ENCODE results near the gene ZFX. TPM values are rescaled to one million over a fixed set of nuclear protein-coding genes. Genes with fewer than 3 reads are reported as not detected.
"Not testable (repeated sequence)": the region's sequence is repeated elsewhere in the genome, so short reads cannot be mapped to it uniquely, and the experiment has no call there.

Gene ZFX
- total RNA-seq, 4 donors from 2014 or later = 42.9 to 63.3 (median 57.3) TPM

DNA sequence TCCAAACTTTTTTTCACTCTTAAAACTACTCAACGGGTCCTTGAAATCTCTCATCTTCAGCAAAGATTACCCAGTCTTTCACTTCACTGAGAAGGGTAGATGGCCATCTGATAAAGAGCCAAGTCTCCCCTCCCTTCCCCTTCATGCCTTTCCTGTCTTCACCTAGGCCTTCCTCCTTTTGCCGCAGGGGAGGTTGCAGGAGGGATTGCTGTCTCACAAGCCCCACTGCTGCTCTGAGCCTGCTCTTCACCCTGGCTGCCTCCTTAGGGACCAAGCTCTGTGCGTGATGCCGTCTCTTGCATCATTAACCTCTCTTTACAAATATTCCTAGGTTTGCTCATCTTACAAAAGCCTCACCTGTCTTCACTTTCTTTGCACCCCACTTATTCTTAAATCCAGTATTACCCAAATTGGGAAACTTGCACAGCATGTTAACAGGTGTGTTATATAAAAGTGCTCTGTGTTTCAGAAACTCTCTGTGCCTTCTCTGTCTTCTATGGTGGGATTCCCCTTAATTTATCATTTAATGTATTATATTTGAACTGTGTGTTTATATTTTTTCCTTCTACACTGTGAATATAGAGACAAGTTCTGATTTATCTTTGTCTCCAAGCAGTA, 3.8 kb downstream of the ZFX start:
- Histone ChIP-seq H3K27ac (peak overlapping the region; percentile 50 to 99 (median 95)), H3K9me3 (no peaks in the 10 kb centered on the region), H3K27me3 (no peaks in the 10 kb centered on the region), H3K4me3 (no peak overlapping the region), H3K36me3 (no peaks in the 10 kb centered on the region), H3K4me1 (peaks cover 44 to 70% of the 10 kb centered on the region in 2 donors)
- intact Hi-C loops (cut with DNase I; ENCODE audit: low total_unique reads) = loop anchor here (5.0 kb wide), 1 partner anchor 246 kb away; the partner anchor contains the start of genes APOO and CXorf58
- no peak for TF ChIP-seq POLR2A (IDR thresholded peaks at IDR 0.05)
- TF ChIP-seq, protein P1, sequence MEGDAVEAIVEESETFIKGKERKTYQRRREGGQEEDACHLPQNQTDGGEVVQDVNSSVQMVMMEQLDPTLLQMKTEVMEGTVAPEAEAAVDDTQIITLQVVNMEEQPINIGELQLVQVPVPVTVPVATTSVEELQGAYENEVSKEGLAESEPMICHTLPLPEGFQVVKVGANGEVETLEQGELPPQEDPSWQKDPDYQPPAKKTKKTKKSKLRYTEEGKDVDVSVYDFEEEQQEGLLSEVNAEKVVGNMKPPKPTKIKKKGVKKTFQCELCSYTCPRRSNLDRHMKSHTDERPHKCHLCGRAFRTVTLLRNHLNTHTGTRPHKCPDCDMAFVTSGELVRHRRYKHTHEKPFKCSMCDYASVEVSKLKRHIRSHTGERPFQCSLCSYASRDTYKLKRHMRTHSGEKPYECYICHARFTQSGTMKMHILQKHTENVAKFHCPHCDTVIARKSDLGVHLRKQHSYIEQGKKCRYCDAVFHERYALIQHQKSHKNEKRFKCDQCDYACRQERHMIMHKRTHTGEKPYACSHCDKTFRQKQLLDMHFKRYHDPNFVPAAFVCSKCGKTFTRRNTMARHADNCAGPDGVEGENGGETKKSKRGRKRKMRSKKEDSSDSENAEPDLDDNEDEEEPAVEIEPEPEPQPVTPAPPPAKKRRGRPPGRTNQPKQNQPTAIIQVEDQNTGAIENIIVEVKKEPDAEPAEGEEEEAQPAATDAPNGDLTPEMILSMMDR (IDR thresholded peaks at IDR 0.05 in 4 of 5, conservative IDR thresholded peaks at IDR 0.05 in 1 of 5) = no peak
- in situ Hi-C loops (cut with MboI; ENCODE audit: low sequenced_read_pairs in 4 of 4) = loop anchor here in 2 of 4 donors (10.0 kb wide), 1 partner anchor 98 kb away; the partner anchor contains the start of gene EIF2S3 (in 2 of the 2)
- ATAC-seq (no peak), DNase-seq (no peak)

DNA sequence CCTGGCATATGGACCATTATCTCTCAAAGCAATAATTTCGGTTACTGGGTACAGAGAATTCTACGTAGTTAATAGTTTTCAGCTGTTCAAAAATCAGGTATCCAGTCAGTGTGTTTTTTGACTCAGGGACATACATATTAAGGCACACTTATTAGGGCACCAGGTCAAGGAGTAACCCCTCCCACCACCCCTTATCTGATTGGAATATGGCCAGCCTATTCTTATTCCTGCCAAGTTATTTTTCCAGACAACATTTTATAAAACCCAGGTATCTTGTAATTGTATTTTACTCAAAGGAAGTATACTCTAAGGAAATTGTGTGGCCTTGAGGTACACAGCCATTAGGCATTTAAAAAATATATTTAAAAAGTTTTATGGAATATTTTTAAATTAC, 4.3 kb downstream of the ZFX start:
- intact Hi-C loops (cut with DNase I; ENCODE audit: low total_unique reads) = loop anchor here (5.0 kb wide), 1 partner anchor 246 kb away; the partner anchor contains the start of genes APOO and CXorf58
- in situ Hi-C loops (cut with MboI; ENCODE audit: low sequenced_read_pairs in 4 of 4) = loop anchor here in 2 of 4 donors (10.0 kb wide), 1 partner anchor 99 kb away; the partner anchor contains the start of gene EIF2S3 (in 2 of the 2)
- H3K27me3 ChIP-seq = no peaks in the 10 kb centered on the region
- no peak for TF ChIP-seq POLR2A (IDR thresholded peaks at IDR 0.05)
- ATAC-seq (no peak), DNase-seq (no peak)
- no peaks in the 10 kb centered on the region for H3K9me3 ChIP-seq
- H3K4me1 ChIP-seq = peaks cover 42 to 66% of the 10 kb centered on the region in 2 donors
- no peaks in the 10 kb centered on the region for H3K36me3 ChIP-seq
- H3K27ac ChIP-seq = peak overlapping the region; percentile 50 to 99 (median 95)
- no peak overlapping the region for H3K4me3 ChIP-seq

GRCh38 chrX:24154490-24155034, 5.0 kb downstream of the ZFX start:
- DNase-seq (no peak), ATAC-seq (no peak)
- Histone ChIP-seq H3K36me3 (no peaks in the 10 kb centered on the region), H3K4me3 (no peak overlapping the region), H3K27ac (peak overlapping the region in 3 of 4 donors; percentile 35 to 96 (median 94)), H3K27me3 (no peaks in the 10 kb centered on the region), H3K9me3 (no peaks in the 10 kb centered on the region), H3K4me1 (peaks cover 42 to 72% of the 10 kb centered on the region in 2 donors)
- TF ChIP-seq, protein P1 (IDR thresholded peaks at IDR 0.05 in 4 of 5, conservative IDR thresholded peaks at IDR 0.05 in 1 of 5) = no peak
- no peak for TF ChIP-seq POLR2A (IDR thresholded peaks at IDR 0.05)
- in situ Hi-C loops (cut with MboI; ENCODE audit: low sequenced_read_pairs in 4 of 4) = loop anchor here in 2 of 4 donors (10.0 kb wide), 1 partner anchor 100 kb away; the partner anchor contains the start of gene EIF2S3 (in 2 of the 2)
- intact Hi-C loops (cut with DNase I; ENCODE audit: low total_unique reads) = loop anchor here (5.0 kb wide), 1 partner anchor 247 kb away; the partner anchor contains the start of genes APOO and CXorf58

DNA sequence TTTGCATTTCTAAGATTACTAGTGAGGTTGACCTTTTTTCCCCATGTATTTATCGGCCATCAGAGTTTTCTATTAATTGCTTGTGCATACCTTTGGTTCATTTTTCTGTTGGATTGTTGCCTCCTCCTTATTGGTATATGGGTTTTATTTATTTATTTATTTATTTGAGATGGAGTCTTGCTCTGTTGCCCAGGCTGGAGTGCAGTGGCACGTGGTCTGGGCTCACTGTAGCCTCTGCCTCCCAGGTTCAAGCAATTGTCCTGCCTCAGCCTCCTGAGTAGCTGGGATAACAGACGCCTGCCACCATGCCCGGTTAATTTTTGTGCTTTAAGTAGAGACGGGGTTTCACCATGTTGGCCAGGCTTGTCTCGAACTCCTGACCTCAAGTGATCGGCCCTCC, 6.2 kb downstream of the ZFX start:
- Histone ChIP-seq H3K4me1 (peaks cover 42 to 80% of the 10 kb centered on the region in 2 donors), H3K27ac (peak overlapping the region in 1 of 4 donors; percentile 13)
- intact Hi-C loops (cut with DNase I; ENCODE audit: low total_unique reads); DNase-seq; H3K36me3 ChIP-seq; ATAC-seq; H3K27me3 ChIP-seq; H3K4me3 ChIP-seq; H3K9me3 ChIP-seq: not testable (repeated sequence)
- in situ Hi-C loops (cut with MboI; ENCODE audit: low sequenced_read_pairs in 4 of 4) = loop anchor here in 2 of 4 donors (10.0 kb wide), 1 partner anchor 101 kb away; the partner anchor contains the start of gene EIF2S3 (in 2 of the 2)

- H3K27ac ChIP-seq = peak overlapping the region in 1 of 4 donors; percentile 13
- TF ChIP-seq, protein P1 (IDR thresholded peaks at IDR 0.05 in 4 of 5, conservative IDR thresholded peaks at IDR 0.05 in 1 of 5) = no peak
- TF ChIP-seq POLR2A (IDR thresholded peaks at IDR 0.05) = no peak
- no peaks in the 10 kb centered on the region for H3K27me3 ChIP-seq
- no peak overlapping the region for H3K4me3 ChIP-seq
- no peaks in the 10 kb centered on the region for H3K36me3 ChIP-seq
- DNase-seq (no peak), ATAC-seq (no peak)
- H3K4me1 ChIP-seq = peaks cover 41 to 82% of the 10 kb centered on the region in 2 donors
- in situ Hi-C loops (cut with MboI; ENCODE audit: low sequenced_read_pairs in 4 of 4) (loop anchor here in 2 of 4 donors (10.0 kb wide), 1 partner anchor 101 kb away; the partner anchor contains the start of gene EIF2S3 (in 2 of the 2)), intact Hi-C loops (cut with DNase I; ENCODE audit: low total_unique reads) (no loop called here)
- no peaks in the 10 kb centered on the region for H3K9me3 ChIP-seq
Observed at GRCh38 chrX:24156177-24156576, 6.6 kb downstream of the ZFX start.
